ENCODE measurements around the gene TM9SF1. TPM values are rescaled to one million over a fixed set of nuclear protein-coding genes. Genes with fewer than 3 reads are reported as not detected.

The TM9SF1 gene
- total and polyA plus RNA-seq, 2 of the 13 experiments (the other 11 are each of a cell fraction or from before 2014, with no cell fraction given): 83.2 to 110 TPM

DNA sequence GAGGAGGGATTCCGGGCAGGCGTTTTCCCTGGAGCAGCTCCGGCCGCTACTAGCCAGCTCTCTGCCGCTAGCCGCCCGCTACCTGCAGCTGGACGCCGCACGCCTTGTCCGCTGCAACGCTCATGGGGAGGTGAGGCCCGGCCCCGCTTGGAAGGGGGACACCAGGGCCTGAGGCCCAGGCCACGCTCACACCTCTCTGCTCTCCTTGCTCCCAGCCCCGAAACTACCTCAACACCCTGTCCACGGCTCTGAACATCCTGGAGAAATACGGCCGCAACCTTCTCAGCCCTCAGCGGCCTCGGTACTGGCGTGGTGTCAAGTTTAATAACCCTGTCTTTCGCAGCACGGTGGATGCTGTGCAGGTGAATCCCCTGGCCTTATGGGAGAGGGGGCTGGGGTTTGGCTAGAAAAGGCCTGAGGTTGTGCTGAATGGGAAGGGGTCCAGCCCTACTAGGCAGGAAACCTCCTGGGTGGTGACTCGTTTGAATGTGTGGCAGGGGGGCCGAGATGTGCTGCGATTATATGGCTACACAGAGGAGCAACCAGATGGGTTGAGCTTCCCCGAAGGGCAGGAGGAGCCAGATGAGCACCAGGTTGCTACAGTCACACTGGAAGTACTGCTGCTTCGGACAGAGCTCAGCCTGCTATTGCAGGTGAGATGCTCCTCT lies 47.3 kb downstream of the TM9SF1 start (continued):
- TF ChIP-seq MATR3 (CRISPR knock-in tag; IDR thresholded peaks at IDR 0.05): 0 out of 2 replicates have a peak, but pooled peaks have one; percentile 37
- 0 out of 2 replicates have a peak, but pooled peaks have one; percentile 59 for TF ChIP-seq ZNF33B (CRISPR knock-in tag; IDR thresholded peaks at IDR 0.05)
- no peak for TF ChIP-seq ARNT (IDR thresholded peaks at IDR 0.05)
- TF ChIP-seq ZNF180 (CRISPR knock-in tag; IDR thresholded peaks at IDR 0.05; ENCODE audit: borderline replicate concordance, low read depth): no peak
- no peak for TF ChIP-seq HMGXB3 (CRISPR knock-in tag; IDR thresholded peaks at IDR 0.05; ENCODE audit: borderline replicate concordance)
- TF ChIP-seq ZNF724P (CRISPR knock-in tag; IDR thresholded peaks at IDR 0.05; ENCODE audit: borderline replicate concordance): peak; percentile 34; the same call in 1 of the 2 replicates
- 0 out of 2 replicates have a peak, but pooled peaks have one; percentile 36 for TF ChIP-seq MEIS1 (CRISPR knock-in tag; IDR thresholded peaks at IDR 0.05; ENCODE audit: borderline replicate concordance)
- peak; percentile 21; the same call in 1 of the 2 replicates for TF ChIP-seq NFE2L1 (CRISPR knock-in tag; IDR thresholded peaks at IDR 0.05; ENCODE audit: borderline replicate concordance)
- peak; percentile 70; the same call in 1 of the 2 replicates for TF ChIP-seq ZNF691 (CRISPR knock-in tag; IDR thresholded peaks at IDR 0.05; ENCODE audit: borderline replicate concordance, low read depth)
- no peak for TF ChIP-seq XRCC5 (optimal IDR thresholded peaks at IDR 0.05; ENCODE audit: low read length)
- peak; percentile 7; the same call in 1 of the 2 replicates for TF ChIP-seq ARID2 (CRISPR knock-in tag; IDR thresholded peaks at IDR 0.05; ENCODE audit: borderline replicate concordance)
- TF ChIP-seq HOXA3 (CRISPR knock-in tag; IDR thresholded peaks at IDR 0.05): 0 out of 2 replicates have a peak, but pooled peaks have one; percentile 1
- TF ChIP-seq CHD4 (IDR thresholded peaks at IDR 0.05; ENCODE audit: borderline replicate concordance, low read length): no peak
- no peak for TF ChIP-seq RARA (CRISPR knock-in tag; IDR thresholded peaks at IDR 0.05)
- peak; percentile 95; the same call in 1 of the 2 replicates for TF ChIP-seq ZNF678 (CRISPR knock-in tag; IDR thresholded peaks at IDR 0.05)
- TF ChIP-seq GTF3A (CRISPR knock-in tag; conservative IDR thresholded peaks at IDR 0.05): peak; percentile 92
- TF ChIP-seq RBAK (CRISPR knock-in tag; IDR thresholded peaks at IDR 0.05): no peak
- TF ChIP-seq MED8 (CRISPR knock-in tag; IDR thresholded peaks at IDR 0.05; ENCODE audit: insufficient replicate concordance): peak; percentile 84
- TF ChIP-seq ZNF292 (CRISPR knock-in tag; IDR thresholded peaks at IDR 0.05; ENCODE audit: borderline replicate concordance, low read depth): peak; percentile 48; the same call in 1 of the 2 replicates
- 0 out of 2 replicates have a peak, but pooled peaks have one; percentile 50 for TF ChIP-seq ZKSCAN5 (CRISPR knock-in tag; IDR thresholded peaks at IDR 0.05)
- no peak for TF ChIP-seq ZSCAN21 (CRISPR knock-in tag; IDR thresholded peaks at IDR 0.05; ENCODE audit: borderline replicate concordance)
- no peak for TF ChIP-seq SUZ12 (IDR thresholded peaks at IDR 0.05; ENCODE audit: low read depth, low read length)
- TF ChIP-seq ZMAT3 (CRISPR knock-in tag; conservative IDR thresholded peaks at IDR 0.05): peak; percentile 62; the same call in 1 of the 2 replicates
- TF ChIP-seq NFYB (CRISPR knock-in tag; IDR thresholded peaks at IDR 0.05): 0 out of 2 replicates have a peak, but pooled peaks have one; percentile 4
- TF ChIP-seq, protein P1, sequence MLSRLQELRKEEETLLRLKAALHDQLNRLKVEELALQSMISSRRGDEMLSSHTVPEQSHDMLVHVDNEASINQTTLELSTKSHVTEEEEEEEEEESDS (CRISPR knock-in tag; IDR thresholded peaks at IDR 0.05; ENCODE audit: borderline replicate concordance): no peak
